Measurements from ENCODE around the gene ANO9. TPM values are rescaled to one million over a fixed set of nuclear protein-coding genes. Genes with fewer than 3 reads are reported as not detected.
A peak's percentile ranks its signal among the peaks of the same experiment; 100 is the strongest.
"Not testable (repeated sequence)": the region's sequence is repeated elsewhere in the genome, so short reads cannot be mapped to it uniquely, and the experiment has no call there.

ANO9 gene
- total and polyA plus RNA-seq, 4 experiments from 2014 or later = 9.4 to 123 (median 67.8) TPM

DNA sequence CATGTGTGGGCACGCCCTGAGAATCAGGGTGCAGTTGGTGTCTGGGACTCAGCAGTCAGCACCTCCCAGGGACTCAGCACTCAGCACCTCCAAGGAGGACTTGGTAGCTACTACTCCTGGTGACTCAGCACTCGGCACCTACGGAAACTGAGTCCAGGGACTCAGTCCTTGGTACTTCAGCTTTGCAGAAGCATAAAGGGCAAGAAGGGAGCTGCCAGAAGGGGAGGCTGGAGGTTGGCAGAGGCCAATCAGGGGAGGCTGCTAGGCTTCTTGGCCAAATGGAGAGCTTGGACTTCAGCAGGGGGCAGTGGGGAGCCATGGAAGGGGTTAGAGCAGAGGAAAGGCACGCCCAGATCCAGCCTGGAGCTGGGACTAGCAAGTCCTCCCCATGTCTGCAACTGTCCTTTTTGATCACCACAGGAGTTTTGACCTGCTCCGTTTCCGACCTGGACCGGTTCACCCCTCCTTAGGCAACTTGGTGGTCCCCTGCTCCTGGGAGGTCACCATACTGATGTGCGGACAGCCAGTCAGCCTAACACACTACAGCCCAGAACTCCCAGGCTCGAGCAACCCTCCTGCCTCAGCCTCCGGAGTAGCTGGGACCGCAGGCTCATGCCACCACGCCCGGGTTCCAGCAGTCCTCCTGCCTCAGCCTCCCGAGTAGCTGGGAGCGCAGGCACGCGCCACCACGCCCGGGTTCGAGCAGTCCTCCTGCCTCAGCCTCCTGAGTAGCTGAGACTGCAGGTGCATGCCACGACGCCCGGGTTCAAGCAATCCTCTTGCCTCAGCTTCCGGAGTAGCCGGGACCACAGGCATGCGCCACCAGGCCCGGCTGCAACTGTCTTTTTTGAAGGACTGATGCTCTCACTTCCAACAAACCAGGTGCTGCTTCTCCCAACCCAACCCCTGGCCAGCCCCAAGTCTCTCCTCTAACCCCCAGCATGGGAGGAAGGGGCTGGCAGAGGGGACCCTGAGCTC lies 1.5 kb downstream of the ANO9 start:
- DNase-seq = no peak
- Histone ChIP-seq H3K27ac (ENCODE audit: low read depth, low read length) (no peak overlapping the region), H3K36me3 (ENCODE audit: insufficient read depth, low read length) (no peaks in the 10 kb centered on the region), H3K9me3 (ENCODE audit: control insufficient read depth in 1 of 2, low read length in 2 of 2) (no peaks in the 10 kb centered on the region), H3K27me3 (ENCODE audit: insufficient read depth, low read length) (no peaks in the 10 kb centered on the region), H3K4me3 (ENCODE audit: low read length in 2 of 2) (no peak overlapping the region), H3K4me1 (ENCODE audit: insufficient read depth, low read length) (peaks cover 42% of the 10 kb centered on the region)
- H3K4me3 Mint-ChIP-seq = peak overlapping the region in 7 of 8 donors; percentile 39 to 86 (median 79)
- ChIA-PET CTCF (ENCODE audit: partially characterized antibody) (interaction anchor here (1.0 to 2.9 kb wide), 5 partner anchors 8 to 72 kb away, joined by 3 to 9 read pairs (median 4); no protein-coding TSS in a partner anchor), POLR2A (ENCODE audit: partially characterized antibody) (interaction anchor here (0.7 to 19.6 kb wide), 5 partner anchors 8 to 125 kb away, joined by 4 to 539 read pairs (median 6); partner anchors contain the start of genes PTDSS2, RNH1 and SIGIRR)
- intact Hi-C loops (cut with micrococcal nuclease) = no loop called here
- peaks cover 18 to 46% (median 26%) of the 10 kb centered on the region in 4 donors for H3K4me1 Mint-ChIP-seq
- no peaks in the 10 kb centered on the region for H3K27me3 Mint-ChIP-seq
- peak overlapping the region in 3 of 7 donors; percentile 41 to 59 (median 47) for H3K27ac Mint-ChIP-seq
- no peaks in the 10 kb centered on the region for H3K36me3 Mint-ChIP-seq
- no peaks in the 10 kb centered on the region for H3K9me3 Mint-ChIP-seq

DNA sequence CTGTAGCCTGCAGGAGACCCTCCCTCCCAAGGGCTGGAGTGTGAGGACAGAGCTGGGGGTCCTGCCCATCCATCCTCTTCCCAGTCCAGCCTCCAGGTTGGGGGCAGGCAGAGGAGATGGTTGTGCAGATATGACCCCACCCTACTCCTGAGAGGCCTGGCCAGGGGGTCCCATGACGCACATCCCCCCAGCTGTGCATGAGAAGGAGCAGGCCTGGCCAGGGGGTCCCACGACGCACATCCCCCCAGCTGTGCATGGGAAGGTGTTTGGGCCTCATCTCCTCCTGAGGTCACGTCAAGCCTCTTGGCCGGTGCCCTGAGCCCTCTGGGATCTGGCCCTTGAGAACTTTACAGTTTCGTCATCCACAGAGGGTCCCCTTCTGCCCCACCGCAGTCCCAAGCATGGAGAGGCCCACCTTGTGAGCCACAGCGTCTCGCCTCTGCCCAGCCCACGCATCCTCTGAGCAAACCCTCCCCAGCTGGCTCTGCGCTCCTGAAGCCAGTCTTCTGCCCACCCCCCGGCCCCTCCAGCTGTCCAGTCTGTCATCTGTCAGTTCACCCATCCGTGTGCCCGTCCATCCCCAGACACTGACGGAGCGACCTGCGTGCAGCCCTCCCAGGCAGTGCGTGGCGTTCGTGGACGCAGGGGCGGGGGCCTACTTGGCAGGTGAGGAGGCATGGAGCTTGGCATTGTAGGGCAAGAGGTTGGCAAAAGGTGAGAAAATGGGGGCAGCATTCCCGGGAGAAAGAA lies 2.3 kb downstream of the ANO9 start:
- intact Hi-C loops (cut with micrococcal nuclease) = no loop called here
- peaks cover 18 to 46% (median 26%) of the 10 kb centered on the region in 4 donors for H3K4me1 Mint-ChIP-seq
- no peaks in the 10 kb centered on the region for H3K9me3 Mint-ChIP-seq
- peak overlapping the region in 6 of 8 donors; percentile 35 to 69 (median 62) for H3K4me3 Mint-ChIP-seq
- no peak overlapping the region for H3K27ac ChIP-seq (ENCODE audit: low read depth, low read length)
- peak in 1 of 5 donors; percentile 34 for DNase-seq
- no peaks in the 10 kb centered on the region for H3K36me3 ChIP-seq (ENCODE audit: insufficient read depth, low read length)
- ChIA-PET CTCF (ENCODE audit: partially characterized antibody) (interaction anchor here (1.0 to 1.9 kb wide), 3 partner anchors 9 to 41 kb away, joined by 3 to 9 read pairs (median 4); no protein-coding TSS in a partner anchor), POLR2A (ENCODE audit: partially characterized antibody) (interaction anchor here (0.7 to 19.6 kb wide), 3 partner anchors 9 to 28 kb away, joined by 4 to 539 read pairs (median 8); partner anchors contain the start of genes PTDSS2 and SIGIRR)
- H3K4me3 ChIP-seq (ENCODE audit: low read length in 2 of 2) = no peak overlapping the region
- H3K9me3 ChIP-seq (ENCODE audit: control insufficient read depth in 1 of 2, low read length in 2 of 2) = no peaks in the 10 kb centered on the region
- no peaks in the 10 kb centered on the region for H3K27me3 Mint-ChIP-seq
- H3K36me3 Mint-ChIP-seq = peaks cover 0 to 4% of the 10 kb centered on the region in 2 donors
- no peaks in the 10 kb centered on the region for H3K27me3 ChIP-seq (ENCODE audit: insufficient read depth, low read length)
- peaks cover 42% of the 10 kb centered on the region for H3K4me1 ChIP-seq (ENCODE audit: insufficient read depth, low read length)
- H3K27ac Mint-ChIP-seq = peak overlapping the region in 3 of 7 donors; percentile 42 to 59 (median 47)

DNA sequence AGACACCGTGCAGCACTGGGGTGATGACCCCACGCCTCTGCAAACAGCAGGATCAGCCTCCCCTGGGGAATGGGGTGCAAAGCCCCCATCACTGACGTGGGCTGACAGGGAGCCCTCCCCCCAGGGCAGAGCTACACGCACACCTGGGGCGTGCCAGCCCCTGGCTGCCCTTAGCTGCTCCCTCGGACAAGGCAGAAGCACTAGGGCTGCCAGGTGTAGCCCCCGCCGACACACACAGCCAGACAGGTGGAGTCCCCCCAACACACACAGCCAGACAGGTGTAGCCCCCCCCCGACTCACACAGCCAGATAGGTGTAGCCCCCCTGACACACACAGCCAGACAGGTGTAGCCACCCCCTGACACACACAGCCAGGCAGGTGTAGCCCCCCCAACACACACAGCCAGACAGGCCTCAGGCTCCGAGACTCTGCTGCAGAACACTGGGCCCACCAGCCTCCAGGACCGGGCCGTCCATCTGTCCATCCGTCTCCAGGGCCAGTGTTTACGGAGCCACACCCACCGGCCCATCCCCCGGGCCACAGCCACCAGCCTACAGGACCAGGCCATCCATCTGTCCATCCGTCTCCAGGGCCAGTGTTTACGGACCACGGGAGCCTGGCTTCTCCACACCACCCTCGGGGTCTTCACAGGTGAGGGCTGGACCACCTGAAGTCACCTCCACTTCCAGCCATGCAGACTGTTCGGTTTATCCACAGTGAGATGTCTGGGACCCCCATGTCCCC lies 3.5 kb downstream of the ANO9 start:
- H3K27ac Mint-ChIP-seq = no peak overlapping the region
- H3K27me3 Mint-ChIP-seq = no peaks in the 10 kb centered on the region
- H3K4me1 ChIP-seq (ENCODE audit: insufficient read depth, low read length) = peaks cover 42% of the 10 kb centered on the region

DNA sequence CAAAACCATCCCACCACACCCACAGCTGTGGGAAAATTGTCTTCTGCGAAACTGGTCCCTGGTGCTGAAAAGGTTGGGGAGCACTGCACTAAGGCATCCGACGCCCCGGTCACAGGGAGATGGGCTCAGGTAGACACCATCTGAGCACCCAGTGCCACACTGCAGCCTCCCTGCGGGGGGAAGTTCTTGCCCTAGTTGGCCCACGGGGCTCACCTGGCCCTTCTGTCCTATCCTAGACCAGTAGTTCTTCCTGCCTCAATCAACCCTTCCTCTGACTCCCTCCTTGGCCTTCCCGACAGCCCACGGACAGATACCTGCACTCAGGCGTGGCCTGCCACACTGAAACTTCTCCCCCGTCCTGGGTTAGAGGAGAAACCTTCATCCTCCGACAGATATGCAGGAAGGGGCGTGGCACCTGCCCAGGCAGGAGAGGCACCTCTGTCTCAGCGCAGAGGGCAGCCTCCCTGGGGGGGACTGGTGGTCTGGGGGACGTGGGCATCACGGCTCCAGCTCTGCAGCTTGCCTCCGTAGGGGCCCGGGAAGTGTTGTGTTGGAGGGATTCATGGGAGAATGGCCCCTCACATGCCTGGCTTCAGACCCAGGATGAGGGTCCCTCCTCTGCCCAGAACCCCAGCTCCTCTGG lies 4.5 kb downstream of the ANO9 start:
- CTCF ChIA-PET (ENCODE audit: partially characterized antibody) = interaction anchor here (1.5 kb wide), 1 partner anchor 11 kb away, joined by 4 read pairs; no protein-coding TSS in a partner anchor
- intact Hi-C loops (cut with micrococcal nuclease) = no loop called here
- H3K4me3 Mint-ChIP-seq = peak overlapping the region in 3 of 8 donors; percentile 13 to 35 (median 35)

More for the DNA sequence above, 3.5 kb downstream of the ANO9 start:
- peaks cover 1% of the 10 kb centered on the region for H3K36me3 ChIP-seq (ENCODE audit: insufficient read depth, low read length)
- H3K36me3 Mint-ChIP-seq = peaks cover 0 to 4% of the 10 kb centered on the region in 2 donors
- no peak overlapping the region for H3K27ac ChIP-seq (ENCODE audit: low read depth, low read length)
- H3K4me3 ChIP-seq (ENCODE audit: low read length in 2 of 2) = no peak overlapping the region
- intact Hi-C loops (cut with micrococcal nuclease) = no loop called here
- ChIA-PET POLR2A (ENCODE audit: partially characterized antibody) (interaction anchor here (2.4 kb wide), 1 partner anchor 10 kb away, joined by 8 read pairs; no protein-coding TSS in a partner anchor), CTCF (ENCODE audit: partially characterized antibody) (interaction anchor here (1.5 kb wide), 1 partner anchor 10 kb away, joined by 4 read pairs; no protein-coding TSS in a partner anchor)
- H3K4me3 Mint-ChIP-seq = peak overlapping the region in 2 of 8 donors; percentile 12 to 16
- H3K27me3 ChIP-seq (ENCODE audit: insufficient read depth, low read length) = no peaks in the 10 kb centered on the region
- no peaks in the 10 kb centered on the region for H3K9me3 ChIP-seq (ENCODE audit: control insufficient read depth in 1 of 2, low read length in 2 of 2)
- no peaks in the 10 kb centered on the region for H3K9me3 Mint-ChIP-seq
- peak in 1 of 5 donors; percentile 4 for DNase-seq
- H3K4me1 Mint-ChIP-seq = peaks cover 18 to 46% (median 26%) of the 10 kb centered on the region in 4 donors

DNA sequence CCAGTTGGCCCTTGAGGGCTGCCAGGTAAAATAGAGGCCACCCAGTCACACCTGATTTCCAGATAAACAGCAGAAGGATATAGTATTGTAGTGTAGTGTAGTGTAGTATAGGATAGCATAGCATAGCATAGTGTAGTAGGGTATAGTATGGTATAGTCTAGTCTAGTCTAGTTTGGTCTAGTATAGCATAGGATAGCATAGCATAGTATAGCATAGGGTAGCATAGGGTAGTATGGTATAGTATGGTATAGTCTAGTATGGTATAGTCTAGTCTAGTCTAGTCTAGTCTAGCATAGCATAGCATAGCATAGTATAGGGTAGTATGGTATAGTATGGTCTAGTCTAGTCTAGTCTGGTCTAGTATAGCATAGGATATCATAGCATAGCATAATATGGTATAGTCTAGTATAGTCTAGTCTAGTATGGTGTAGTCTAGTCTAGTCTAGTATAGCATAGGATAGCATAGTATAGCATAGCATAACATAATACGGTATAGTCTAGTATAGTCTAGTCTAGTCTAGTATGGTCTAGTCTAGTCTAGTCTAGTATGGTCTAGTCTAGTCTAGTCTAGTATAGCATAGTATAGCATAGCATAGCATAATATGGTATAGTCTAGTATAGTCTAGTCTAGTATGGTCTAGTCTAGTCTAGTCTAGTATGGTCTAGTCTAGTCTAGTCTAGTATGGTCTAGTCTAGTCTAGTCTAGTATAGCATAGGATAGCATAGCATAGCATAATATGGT lies 6.6 kb downstream of the ANO9 start:
- H3K9me3 Mint-ChIP-seq; H3K27me3 ChIP-seq (ENCODE audit: insufficient read depth, low read length); H3K27ac ChIP-seq (ENCODE audit: low read depth, low read length); H3K27me3 Mint-ChIP-seq; H3K4me3 Mint-ChIP-seq; H3K4me3 ChIP-seq (ENCODE audit: low read length in 2 of 2); H3K9me3 ChIP-seq (ENCODE audit: control insufficient read depth in 1 of 2, low read length in 2 of 2); CTCF ChIA-PET (ENCODE audit: partially characterized antibody); H3K36me3 Mint-ChIP-seq; H3K27ac Mint-ChIP-seq; intact Hi-C loops (cut with micrococcal nuclease); DNase-seq: not testable (repeated sequence)
- H3K36me3 ChIP-seq (ENCODE audit: insufficient read depth, low read length) = peaks cover 12% of the 10 kb centered on the region
- POLR2A ChIA-PET (ENCODE audit: partially characterized antibody) = interaction anchor here (0.9 kb wide), 1 partner anchor 21 kb away, joined by 3 read pairs; the partner anchor contains the start of gene SIGIRR
- peaks cover 12 to 36% (median 20%) of the 10 kb centered on the region in 4 donors for H3K4me1 Mint-ChIP-seq
- H3K4me1 ChIP-seq (ENCODE audit: insufficient read depth, low read length) = peaks cover 26% of the 10 kb centered on the region

More for the DNA sequence above, 4.5 kb downstream of the ANO9 start:
- POLR2A ChIA-PET (ENCODE audit: partially characterized antibody) = interaction anchor here (1.5 kb wide), 1 partner anchor 30 kb away, joined by 6 read pairs; no protein-coding TSS in a partner anchor
- peaks cover 0 to 4% of the 10 kb centered on the region in 2 donors for H3K36me3 Mint-ChIP-seq
- H3K4me1 Mint-ChIP-seq = peaks cover 18 to 46% (median 26%) of the 10 kb centered on the region in 4 donors
- peak overlapping the region in 4 of 7 donors; percentile 36 to 67 (median 55) for H3K27ac Mint-ChIP-seq
- H3K27me3 Mint-ChIP-seq = no peaks in the 10 kb centered on the region
- peak in 1 of 5 donors; percentile 13 for DNase-seq
- Histone ChIP-seq H3K4me1 (ENCODE audit: insufficient read depth, low read length) (peaks cover 42% of the 10 kb centered on the region), H3K36me3 (ENCODE audit: insufficient read depth, low read length) (peaks cover 10% of the 10 kb centered on the region), H3K27me3 (ENCODE audit: insufficient read depth, low read length) (no peaks in the 10 kb centered on the region), H3K27ac (ENCODE audit: low read depth, low read length) (no peak overlapping the region), H3K4me3 (ENCODE audit: low read length in 2 of 2) (no peak overlapping the region), H3K9me3 (ENCODE audit: control insufficient read depth in 1 of 2, low read length in 2 of 2) (no peaks in the 10 kb centered on the region)
- H3K9me3 Mint-ChIP-seq = no peaks in the 10 kb centered on the region
